ENCODE results near the gene DELE1.

DNA sequence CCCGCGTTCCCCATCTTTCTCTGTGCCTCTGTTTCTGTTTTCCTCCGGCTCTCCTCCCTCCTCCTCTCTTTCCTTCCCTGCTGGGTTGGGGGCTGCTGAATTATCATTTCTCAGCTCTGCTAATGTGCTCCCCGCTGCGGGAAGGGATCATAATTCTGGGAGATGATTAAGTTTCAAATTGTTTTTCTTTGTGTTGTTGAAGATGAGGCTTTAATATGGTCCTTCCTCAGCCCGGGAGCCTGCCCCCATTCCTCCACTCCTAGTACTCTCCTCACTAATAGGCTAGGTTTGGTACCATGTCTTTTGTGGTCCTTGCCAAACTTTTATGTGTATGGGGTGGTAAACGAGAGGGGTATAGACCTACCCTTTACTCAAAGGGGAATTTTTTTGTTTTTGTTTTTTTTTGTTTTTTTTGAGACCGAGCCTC is 39.8 kb upstream of the DELE1 start:
- TF ChIP-seq, protein P1, sequence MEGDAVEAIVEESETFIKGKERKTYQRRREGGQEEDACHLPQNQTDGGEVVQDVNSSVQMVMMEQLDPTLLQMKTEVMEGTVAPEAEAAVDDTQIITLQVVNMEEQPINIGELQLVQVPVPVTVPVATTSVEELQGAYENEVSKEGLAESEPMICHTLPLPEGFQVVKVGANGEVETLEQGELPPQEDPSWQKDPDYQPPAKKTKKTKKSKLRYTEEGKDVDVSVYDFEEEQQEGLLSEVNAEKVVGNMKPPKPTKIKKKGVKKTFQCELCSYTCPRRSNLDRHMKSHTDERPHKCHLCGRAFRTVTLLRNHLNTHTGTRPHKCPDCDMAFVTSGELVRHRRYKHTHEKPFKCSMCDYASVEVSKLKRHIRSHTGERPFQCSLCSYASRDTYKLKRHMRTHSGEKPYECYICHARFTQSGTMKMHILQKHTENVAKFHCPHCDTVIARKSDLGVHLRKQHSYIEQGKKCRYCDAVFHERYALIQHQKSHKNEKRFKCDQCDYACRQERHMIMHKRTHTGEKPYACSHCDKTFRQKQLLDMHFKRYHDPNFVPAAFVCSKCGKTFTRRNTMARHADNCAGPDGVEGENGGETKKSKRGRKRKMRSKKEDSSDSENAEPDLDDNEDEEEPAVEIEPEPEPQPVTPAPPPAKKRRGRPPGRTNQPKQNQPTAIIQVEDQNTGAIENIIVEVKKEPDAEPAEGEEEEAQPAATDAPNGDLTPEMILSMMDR (IDR thresholded peaks at IDR 0.05) = no peak
- TF ChIP-seq POLR2A (IDR thresholded peaks at IDR 0.05) = no peak
